WTC11 (cell line): ENCODE results near the gene NFAM1. TPM values are rescaled to one million over a fixed set of nuclear protein-coding genes. Genes with fewer than 3 reads are reported as not detected.
A peak's percentile ranks its signal among the peaks of the same experiment; 100 is the strongest.

Experiments used
- ETV6 ChIP-seq: sonication (generic); formaldehyde crosslinking; IDR thresholded peaks from 2 replicates; pipeline ENCODE4 v1.8.1; 2022; ENCODE audit warnings: mild to moderate bottlenecking, missing genetic modification reagents
- GRHL2 ChIP-seq: fragments of 250-450 bp; sonication (Bioruptor Pico); IDR thresholded peaks from 2 replicates; pipeline ENCODE4 v1.8.0; 2022; ENCODE audit warnings: mild to moderate bottlenecking, moderate library complexity; ENCODE audit not compliant: insufficient replicate concordance, severe bottlenecking
- JUN ChIP-seq: sonication (generic); formaldehyde crosslinking; IDR thresholded peaks from 2 replicates; pipeline ENCODE4 v1.8.0; 2023; ENCODE audit warnings: mild to moderate bottlenecking, missing genetic modification reagents
- NFATC4 ChIP-seq: fragments of 250-450 bp; sonication (Bioruptor Pico); IDR thresholded peaks from 2 replicates; pipeline ENCODE4 v1.9.0; 2021; ENCODE audit warnings: mild to moderate bottlenecking
- NFYB ChIP-seq: sonication (generic); formaldehyde crosslinking; conservative IDR thresholded peaks from 2 replicates; pipeline ENCODE4 v1.8.0; 2022; ENCODE audit warnings: low read depth, missing genetic modification reagents
- NR1H2 ChIP-seq: sonication (generic); formaldehyde crosslinking; IDR thresholded peaks from 2 replicates; pipeline ENCODE4 v1.9.0; 2021; ENCODE audit warnings: mild to moderate bottlenecking, moderate library complexity, missing genetic modification reagents
- SP1 ChIP-seq: sonication (generic); formaldehyde crosslinking; conservative IDR thresholded peaks from 2 replicates; pipeline ENCODE4 v1.8.1; 2022; ENCODE audit warnings: missing genetic modification reagents
- TEAD1 ChIP-seq: sonication (generic); formaldehyde crosslinking; IDR thresholded peaks from 2 replicates; pipeline ENCODE4 v1.8.0; 2022; ENCODE audit warnings: mild to moderate bottlenecking, missing genetic modification reagents
- TP53 ChIP-seq: sonication (generic); formaldehyde crosslinking; IDR thresholded peaks from 2 replicates; pipeline ENCODE4 v1.8.1; 2023; ENCODE audit warnings: mild to moderate bottlenecking, missing genetic modification reagents
- ZNF121 ChIP-seq: sonication (generic); formaldehyde crosslinking; IDR thresholded peaks from 2 replicates; pipeline ENCODE4 v1.8.0; 2023; ENCODE audit warnings: missing genetic modification reagents
- ZNF219 ChIP-seq: sonication (generic); formaldehyde crosslinking; IDR thresholded peaks from 2 replicates; pipeline ENCODE4 v1.8.0; 2023; ENCODE audit warnings: missing genetic modification reagents, mild to moderate bottlenecking, borderline replicate concordance
- ZNF423 ChIP-seq: fragments of 250-450 bp; sonication (Bioruptor Pico); IDR thresholded peaks from 2 replicates; pipeline ENCODE4 v2.1.2; 2022; ENCODE audit warnings: mild to moderate bottlenecking, moderate library complexity
- total RNA-seq: library from RNA; stranded (reverse); gene quantifications from 3 replicates; pipeline ENCODE4 v1.2.3, GENCODE V29; 2021
- TF ChIP-seq, protein P1 (sequence below): sonication (generic); formaldehyde crosslinking; IDR thresholded peaks from 2 replicates; pipeline ENCODE4 v1.8.0; 2022; ENCODE audit warnings: mild to moderate bottlenecking, missing genetic modification reagents
- TF ChIP-seq, protein P2 (sequence below): fragments of 250-450 bp; sonication (Bioruptor Pico); IDR thresholded peaks from 2 replicates; pipeline ENCODE4 v1.9.0; 2021; ENCODE audit warnings: mild to moderate bottlenecking, borderline replicate concordance
- TF ChIP-seq, protein P3 (sequence below): sonication (generic); formaldehyde crosslinking; conservative IDR thresholded peaks from 2 replicates; pipeline ENCODE4 v1.8.1; 2023; ENCODE audit warnings: mild to moderate bottlenecking, low read depth, missing genetic modification reagents, moderate library complexity
- TF ChIP-seq, protein P4 (sequence below): sonication (generic); formaldehyde crosslinking; IDR thresholded peaks from 2 replicates; pipeline ENCODE4 v1.8.1; 2023; ENCODE audit warnings: mild to moderate bottlenecking, moderate library complexity, missing genetic modification reagents
- TF ChIP-seq, protein P5 (sequence below): sonication (generic); formaldehyde crosslinking; IDR thresholded peaks from 2 replicates; pipeline ENCODE4 v1.8.1; 2022; ENCODE audit warnings: mild to moderate bottlenecking, moderate library complexity, missing genetic modification reagents
- TF ChIP-seq, protein P6 (sequence below): sonication (generic); formaldehyde crosslinking; IDR thresholded peaks from 2 replicates; pipeline ENCODE4 v1.8.1; 2023; ENCODE audit warnings: mild to moderate bottlenecking, missing genetic modification reagents
- TF ChIP-seq, protein P7 (sequence below): fragments of 250-450 bp; sonication (Bioruptor Pico); IDR thresholded peaks from 2 replicates; pipeline ENCODE4 v2.1.2; 2022; ENCODE audit warnings: mild to moderate bottlenecking, moderate library complexity
- TF ChIP-seq, protein P8 (sequence below): sonication (generic); formaldehyde crosslinking; IDR thresholded peaks from 2 replicates; pipeline ENCODE4 v1.8.1; 2023; ENCODE audit warnings: mild to moderate bottlenecking, missing genetic modification reagents
- TF ChIP-seq, protein P9 (sequence below): sonication (generic); formaldehyde crosslinking; IDR thresholded peaks from 2 replicates; pipeline ENCODE4 v1.8.0; 2022; ENCODE audit warnings: mild to moderate bottlenecking, missing genetic modification reagents

NFAM1 gene
- total RNA-seq, 1 experiment from 2014 or later: 1.6 TPM

DNA sequence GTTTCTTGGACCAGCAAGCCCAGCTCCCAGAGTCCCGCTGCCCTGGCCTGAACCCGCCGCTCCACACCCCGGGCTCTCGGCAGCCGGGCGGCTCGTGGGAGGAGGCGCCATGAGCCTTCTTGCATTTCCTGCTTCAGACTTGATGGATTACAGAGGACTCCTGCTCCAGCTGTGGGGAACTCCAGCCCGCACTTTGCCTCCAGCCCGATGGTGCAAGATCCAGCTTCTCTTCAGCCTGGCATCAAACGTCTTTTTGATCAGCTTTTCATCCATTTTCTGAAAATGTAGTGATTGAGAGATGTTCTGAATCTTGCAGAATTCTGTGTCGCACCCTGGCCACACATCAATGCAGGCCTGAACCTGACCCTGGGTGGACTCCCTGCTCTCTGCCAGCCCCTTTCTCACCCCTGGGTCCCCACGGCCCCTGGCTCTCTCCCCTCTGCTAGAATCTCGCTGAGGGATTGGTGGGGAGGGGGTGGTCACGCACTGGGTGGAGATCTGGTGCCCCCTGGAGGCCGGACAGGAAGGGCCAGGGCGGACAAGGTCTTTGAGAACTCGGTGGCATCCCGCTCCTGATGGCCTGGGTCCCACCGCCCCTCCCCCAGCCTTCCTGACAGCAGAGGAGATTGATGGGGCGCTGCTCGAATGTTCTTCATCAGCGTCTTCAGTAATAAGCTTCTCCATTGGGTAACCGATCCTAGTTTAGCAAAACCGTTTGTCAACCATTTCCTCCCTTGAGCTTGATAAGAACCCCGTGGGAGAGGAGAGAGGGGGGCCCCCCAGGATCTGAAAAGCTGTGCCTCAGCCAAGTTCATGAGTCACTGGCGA lies 12.1 kb upstream of the NFAM1 start (continued):
- TF ChIP-seq ZNF219 (CRISPR knock-in tag) (no peak), ZNF423 (CRISPR knock-in tag) (peak; percentile 27; the same call in 1 of the 2 replicates), SP1 (CRISPR knock-in tag) (no peak; the same call in 1 of the 2 replicates), JUN (CRISPR knock-in tag) (no peak), ETV6 (CRISPR knock-in tag) (no peak; the same call in 1 of the 2 replicates), NFYB (CRISPR knock-in tag) (no peak), TP53 (CRISPR knock-in tag) (no peak), GRHL2 (CRISPR knock-in tag) (no peak), TEAD1 (no peak), ZNF121 (CRISPR knock-in tag) (no peak), NR1H2 (CRISPR knock-in tag) (no peak), NFATC4 (CRISPR knock-in tag) (no peak)
- TF ChIP-seq, protein P1, sequence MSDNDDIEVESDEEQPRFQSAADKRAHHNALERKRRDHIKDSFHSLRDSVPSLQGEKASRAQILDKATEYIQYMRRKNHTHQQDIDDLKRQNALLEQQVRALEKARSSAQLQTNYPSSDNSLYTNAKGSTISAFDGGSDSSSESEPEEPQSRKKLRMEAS (CRISPR knock-in tag): peak; percentile 69; the same call in 1 of the 2 replicates
- TF ChIP-seq, protein P2, sequence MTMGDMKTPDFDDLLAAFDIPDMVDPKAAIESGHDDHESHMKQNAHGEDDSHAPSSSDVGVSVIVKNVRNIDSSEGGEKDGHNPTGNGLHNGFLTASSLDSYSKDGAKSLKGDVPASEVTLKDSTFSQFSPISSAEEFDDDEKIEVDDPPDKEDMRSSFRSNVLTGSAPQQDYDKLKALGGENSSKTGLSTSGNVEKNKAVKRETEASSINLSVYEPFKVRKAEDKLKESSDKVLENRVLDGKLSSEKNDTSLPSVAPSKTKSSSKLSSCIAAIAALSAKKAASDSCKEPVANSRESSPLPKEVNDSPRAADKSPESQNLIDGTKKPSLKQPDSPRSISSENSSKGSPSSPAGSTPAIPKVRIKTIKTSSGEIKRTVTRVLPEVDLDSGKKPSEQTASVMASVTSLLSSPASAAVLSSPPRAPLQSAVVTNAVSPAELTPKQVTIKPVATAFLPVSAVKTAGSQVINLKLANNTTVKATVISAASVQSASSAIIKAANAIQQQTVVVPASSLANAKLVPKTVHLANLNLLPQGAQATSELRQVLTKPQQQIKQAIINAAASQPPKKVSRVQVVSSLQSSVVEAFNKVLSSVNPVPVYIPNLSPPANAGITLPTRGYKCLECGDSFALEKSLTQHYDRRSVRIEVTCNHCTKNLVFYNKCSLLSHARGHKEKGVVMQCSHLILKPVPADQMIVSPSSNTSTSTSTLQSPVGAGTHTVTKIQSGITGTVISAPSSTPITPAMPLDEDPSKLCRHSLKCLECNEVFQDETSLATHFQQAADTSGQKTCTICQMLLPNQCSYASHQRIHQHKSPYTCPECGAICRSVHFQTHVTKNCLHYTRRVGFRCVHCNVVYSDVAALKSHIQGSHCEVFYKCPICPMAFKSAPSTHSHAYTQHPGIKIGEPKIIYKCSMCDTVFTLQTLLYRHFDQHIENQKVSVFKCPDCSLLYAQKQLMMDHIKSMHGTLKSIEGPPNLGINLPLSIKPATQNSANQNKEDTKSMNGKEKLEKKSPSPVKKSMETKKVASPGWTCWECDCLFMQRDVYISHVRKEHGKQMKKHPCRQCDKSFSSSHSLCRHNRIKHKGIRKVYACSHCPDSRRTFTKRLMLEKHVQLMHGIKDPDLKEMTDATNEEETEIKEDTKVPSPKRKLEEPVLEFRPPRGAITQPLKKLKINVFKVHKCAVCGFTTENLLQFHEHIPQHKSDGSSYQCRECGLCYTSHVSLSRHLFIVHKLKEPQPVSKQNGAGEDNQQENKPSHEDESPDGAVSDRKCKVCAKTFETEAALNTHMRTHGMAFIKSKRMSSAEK (CRISPR knock-in tag): no peak
- TF ChIP-seq, protein P3, sequence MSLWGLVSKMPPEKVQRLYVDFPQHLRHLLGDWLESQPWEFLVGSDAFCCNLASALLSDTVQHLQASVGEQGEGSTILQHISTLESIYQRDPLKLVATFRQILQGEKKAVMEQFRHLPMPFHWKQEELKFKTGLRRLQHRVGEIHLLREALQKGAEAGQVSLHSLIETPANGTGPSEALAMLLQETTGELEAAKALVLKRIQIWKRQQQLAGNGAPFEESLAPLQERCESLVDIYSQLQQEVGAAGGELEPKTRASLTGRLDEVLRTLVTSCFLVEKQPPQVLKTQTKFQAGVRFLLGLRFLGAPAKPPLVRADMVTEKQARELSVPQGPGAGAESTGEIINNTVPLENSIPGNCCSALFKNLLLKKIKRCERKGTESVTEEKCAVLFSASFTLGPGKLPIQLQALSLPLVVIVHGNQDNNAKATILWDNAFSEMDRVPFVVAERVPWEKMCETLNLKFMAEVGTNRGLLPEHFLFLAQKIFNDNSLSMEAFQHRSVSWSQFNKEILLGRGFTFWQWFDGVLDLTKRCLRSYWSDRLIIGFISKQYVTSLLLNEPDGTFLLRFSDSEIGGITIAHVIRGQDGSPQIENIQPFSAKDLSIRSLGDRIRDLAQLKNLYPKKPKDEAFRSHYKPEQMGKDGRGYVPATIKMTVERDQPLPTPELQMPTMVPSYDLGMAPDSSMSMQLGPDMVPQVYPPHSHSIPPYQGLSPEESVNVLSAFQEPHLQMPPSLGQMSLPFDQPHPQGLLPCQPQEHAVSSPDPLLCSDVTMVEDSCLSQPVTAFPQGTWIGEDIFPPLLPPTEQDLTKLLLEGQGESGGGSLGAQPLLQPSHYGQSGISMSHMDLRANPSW (CRISPR knock-in tag): no peak
- TF ChIP-seq, protein P4, sequence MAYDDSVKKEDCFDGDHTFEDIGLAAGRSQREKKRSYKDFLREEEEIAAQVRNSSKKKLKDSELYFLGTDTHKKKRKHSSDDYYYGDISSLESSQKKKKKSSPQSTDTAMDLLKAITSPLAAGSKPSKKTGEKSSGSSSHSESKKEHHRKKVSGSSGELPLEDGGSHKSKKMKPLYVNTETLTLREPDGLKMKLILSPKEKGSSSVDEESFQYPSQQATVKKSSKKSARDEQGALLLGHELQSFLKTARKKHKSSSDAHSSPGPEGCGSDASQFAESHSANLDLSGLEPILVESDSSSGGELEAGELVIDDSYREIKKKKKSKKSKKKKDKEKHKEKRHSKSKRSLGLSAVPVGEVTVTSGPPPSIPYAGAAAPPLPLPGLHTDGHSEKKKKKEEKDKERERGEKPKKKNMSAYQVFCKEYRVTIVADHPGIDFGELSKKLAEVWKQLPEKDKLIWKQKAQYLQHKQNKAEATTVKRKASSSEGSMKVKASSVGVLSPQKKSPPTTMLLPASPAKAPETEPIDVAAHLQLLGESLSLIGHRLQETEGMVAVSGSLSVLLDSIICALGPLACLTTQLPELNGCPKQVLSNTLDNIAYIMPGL (CRISPR knock-in tag): peak; percentile 75
- TF ChIP-seq, protein P5, sequence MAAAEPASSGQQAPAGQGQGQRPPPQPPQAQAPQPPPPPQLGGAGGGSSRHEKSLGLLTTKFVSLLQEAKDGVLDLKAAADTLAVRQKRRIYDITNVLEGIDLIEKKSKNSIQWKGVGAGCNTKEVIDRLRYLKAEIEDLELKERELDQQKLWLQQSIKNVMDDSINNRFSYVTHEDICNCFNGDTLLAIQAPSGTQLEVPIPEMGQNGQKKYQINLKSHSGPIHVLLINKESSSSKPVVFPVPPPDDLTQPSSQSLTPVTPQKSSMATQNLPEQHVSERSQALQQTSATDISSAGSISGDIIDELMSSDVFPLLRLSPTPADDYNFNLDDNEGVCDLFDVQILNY (CRISPR knock-in tag): no peak
- TF ChIP-seq, protein P6, sequence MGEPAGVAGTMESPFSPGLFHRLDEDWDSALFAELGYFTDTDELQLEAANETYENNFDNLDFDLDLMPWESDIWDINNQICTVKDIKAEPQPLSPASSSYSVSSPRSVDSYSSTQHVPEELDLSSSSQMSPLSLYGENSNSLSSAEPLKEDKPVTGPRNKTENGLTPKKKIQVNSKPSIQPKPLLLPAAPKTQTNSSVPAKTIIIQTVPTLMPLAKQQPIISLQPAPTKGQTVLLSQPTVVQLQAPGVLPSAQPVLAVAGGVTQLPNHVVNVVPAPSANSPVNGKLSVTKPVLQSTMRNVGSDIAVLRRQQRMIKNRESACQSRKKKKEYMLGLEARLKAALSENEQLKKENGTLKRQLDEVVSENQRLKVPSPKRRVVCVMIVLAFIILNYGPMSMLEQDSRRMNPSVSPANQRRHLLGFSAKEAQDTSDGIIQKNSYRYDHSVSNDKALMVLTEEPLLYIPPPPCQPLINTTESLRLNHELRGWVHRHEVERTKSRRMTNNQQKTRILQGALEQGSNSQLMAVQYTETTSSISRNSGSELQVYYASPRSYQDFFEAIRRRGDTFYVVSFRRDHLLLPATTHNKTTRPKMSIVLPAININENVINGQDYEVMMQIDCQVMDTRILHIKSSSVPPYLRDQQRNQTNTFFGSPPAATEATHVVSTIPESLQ (CRISPR knock-in tag): no peak
- TF ChIP-seq, protein P7, sequence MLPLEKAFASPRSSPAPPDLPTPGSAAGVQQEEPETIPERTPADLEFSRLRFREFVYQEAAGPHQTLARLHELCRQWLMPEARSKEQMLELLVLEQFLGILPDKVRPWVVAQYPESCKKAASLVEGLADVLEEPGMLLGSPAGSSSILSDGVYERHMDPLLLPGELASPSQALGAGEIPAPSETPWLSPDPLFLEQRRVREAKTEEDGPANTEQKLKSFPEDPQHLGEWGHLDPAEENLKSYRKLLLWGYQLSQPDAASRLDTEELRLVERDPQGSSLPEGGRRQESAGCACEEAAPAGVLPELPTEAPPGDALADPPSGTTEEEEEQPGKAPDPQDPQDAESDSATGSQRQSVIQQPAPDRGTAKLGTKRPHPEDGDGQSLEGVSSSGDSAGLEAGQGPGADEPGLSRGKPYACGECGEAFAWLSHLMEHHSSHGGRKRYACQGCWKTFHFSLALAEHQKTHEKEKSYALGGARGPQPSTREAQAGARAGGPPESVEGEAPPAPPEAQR (CRISPR knock-in tag): no peak
- TF ChIP-seq, protein P8, sequence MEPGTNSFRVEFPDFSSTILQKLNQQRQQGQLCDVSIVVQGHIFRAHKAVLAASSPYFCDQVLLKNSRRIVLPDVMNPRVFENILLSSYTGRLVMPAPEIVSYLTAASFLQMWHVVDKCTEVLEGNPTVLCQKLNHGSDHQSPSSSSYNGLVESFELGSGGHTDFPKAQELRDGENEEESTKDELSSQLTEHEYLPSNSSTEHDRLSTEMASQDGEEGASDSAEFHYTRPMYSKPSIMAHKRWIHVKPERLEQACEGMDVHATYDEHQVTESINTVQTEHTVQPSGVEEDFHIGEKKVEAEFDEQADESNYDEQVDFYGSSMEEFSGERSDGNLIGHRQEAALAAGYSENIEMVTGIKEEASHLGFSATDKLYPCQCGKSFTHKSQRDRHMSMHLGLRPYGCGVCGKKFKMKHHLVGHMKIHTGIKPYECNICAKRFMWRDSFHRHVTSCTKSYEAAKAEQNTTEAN: no peak
- TF ChIP-seq, protein P9, sequence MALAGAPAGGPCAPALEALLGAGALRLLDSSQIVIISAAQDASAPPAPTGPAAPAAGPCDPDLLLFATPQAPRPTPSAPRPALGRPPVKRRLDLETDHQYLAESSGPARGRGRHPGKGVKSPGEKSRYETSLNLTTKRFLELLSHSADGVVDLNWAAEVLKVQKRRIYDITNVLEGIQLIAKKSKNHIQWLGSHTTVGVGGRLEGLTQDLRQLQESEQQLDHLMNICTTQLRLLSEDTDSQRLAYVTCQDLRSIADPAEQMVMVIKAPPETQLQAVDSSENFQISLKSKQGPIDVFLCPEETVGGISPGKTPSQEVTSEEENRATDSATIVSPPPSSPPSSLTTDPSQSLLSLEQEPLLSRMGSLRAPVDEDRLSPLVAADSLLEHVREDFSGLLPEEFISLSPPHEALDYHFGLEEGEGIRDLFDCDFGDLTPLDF (CRISPR knock-in tag): no peak
